NCI-H774 (cell line): ENCODE measurements around the gene ATOH8.

Experiments
- DNase-seq: peaks from one replicate; lab custom pipeline; 2025; lab: John Stamatoyannopoulos, UW

Gene ATOH8

DNA sequence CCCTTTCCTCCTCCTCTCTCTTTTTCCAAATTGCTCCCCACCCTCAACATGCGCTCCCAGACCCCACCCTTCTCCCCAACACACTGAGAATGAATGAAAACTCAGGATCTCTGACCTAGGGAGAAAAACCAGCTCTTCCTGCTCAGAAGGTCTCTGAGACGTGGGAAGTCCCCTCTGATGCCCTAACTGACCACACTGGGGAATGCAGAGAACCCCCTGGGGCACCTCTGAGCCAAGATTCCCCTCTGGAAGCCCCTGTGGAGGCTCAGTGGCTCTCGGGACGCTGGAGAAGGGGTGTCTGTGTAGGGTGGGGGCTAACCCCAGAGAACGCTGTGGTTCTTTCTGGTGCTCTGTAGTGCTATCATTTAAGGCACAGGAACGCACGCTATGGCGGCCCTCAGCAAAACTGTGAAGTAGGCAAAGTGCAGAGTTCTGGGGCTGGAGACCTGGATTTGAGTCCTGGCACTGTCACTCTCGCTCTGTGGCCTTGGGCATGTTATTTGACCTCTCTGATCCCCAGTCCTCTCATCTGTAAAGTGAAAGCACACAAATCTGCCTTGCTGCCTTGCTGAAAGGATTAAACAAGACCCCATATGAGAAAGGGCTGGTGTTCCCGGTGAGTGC lies 17.1 kb downstream of the ATOH8 start:
- no peak for DNase-seq

DNA sequence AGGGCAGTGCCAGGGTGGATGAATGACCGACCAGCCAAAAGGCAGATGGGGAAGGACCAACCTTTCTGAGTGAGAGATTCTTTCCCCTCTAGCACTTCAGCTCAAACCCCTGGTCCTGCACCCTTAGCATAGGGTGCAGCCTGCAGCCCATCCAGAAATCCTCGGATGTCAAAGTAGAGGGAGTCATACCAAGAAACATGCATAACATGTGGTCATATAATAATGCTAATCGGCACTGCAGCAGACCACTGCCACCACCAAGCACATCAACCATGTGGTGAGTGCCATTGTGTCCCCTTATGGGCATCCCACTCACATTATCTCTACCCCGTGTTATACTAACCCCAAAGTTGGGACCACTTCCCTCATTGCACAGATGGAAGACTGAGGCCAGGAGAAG lies 17.7 kb downstream of the ATOH8 start:
- DNase-seq = no peak

DNA sequence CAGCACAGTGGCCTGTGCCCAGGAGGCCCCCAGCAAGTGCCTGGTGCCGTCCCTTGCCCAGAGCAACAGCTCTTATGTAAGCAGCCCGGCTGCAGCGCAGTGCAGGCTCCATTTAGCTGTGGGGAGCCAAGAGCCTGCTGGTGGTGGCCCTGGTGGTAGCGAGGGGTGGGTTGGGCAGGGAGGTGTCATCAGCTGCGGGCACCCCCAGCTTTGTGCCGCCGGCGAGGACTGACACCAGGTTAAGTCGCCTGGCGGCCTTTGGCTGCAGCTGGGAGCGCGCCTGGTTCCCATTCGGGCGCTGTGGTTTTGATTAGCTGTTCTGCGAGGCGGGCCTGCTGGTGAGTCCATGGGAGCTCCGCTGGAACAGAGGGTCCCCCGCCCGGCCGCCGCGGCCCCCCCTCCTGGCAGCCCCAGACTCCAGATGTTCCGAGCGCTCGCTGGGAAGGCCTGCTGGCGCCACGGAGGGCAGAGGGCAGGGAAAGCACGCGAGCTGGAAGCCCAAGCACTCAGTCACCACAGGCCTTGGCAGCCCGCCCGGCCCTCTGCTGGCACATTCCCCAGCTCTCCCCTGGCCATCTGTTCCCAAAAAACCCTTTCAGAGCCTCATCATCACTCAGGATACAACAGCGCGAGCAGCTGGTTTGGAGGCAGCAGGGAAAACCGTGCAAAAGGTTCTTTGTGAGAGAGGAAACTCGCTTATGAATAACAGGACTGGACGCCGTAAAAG lies 18.4 kb downstream of the ATOH8 start:
- peak; percentile 82 for DNase-seq

DNA sequence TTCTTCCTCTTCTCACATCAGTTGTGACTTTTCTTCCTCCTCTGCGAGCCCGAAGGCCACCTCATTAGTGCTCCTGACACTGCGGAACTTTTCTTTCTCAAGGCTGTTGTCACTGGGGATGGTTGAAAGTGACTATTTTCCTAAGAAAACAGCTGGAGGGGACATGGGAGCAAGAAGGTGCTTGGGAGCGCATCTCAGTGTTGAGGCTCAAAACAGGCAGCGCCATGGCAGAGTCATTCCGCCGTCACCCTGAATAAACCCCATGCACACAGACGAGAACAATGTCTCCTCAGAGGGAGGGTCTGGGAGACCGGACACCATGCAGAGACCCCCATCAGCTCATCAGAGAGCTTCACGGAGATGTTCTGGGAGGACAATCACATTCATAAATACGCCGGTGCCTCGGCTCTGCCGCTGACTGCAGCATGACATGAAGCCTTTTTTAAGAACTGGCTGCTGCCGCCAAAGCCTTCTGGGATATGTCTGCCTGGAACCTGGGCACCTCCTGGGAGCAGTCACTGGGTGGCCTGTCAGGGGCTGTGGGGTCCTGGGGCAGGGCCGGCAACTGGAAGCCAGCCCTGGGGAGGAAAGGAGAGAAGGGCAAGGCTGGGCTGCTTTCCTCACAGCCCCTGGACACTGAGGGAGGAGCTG lies 19.2 kb downstream of the ATOH8 start:
- no peak for DNase-seq

DNA sequence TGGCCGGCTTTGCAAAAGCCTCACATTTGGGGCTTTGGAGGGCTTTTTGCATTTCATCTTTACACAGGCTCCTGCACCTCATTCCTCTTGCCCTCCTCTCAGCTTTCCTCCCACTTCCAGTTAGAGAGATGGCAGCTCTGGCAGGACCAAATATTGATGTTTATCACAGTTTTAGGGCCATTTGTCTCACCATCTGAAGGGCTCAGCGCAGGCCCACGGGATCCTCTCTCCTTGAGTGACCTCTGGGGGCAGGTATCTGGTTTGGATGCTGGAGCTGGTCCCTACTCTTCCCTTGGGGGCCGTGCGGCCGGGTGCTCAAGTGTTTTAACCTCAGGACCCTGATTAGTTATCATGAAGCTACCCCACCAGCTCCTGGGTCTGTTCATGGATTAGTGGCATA lies 19.9 kb downstream of the ATOH8 start:
- no peak for DNase-seq

DNA sequence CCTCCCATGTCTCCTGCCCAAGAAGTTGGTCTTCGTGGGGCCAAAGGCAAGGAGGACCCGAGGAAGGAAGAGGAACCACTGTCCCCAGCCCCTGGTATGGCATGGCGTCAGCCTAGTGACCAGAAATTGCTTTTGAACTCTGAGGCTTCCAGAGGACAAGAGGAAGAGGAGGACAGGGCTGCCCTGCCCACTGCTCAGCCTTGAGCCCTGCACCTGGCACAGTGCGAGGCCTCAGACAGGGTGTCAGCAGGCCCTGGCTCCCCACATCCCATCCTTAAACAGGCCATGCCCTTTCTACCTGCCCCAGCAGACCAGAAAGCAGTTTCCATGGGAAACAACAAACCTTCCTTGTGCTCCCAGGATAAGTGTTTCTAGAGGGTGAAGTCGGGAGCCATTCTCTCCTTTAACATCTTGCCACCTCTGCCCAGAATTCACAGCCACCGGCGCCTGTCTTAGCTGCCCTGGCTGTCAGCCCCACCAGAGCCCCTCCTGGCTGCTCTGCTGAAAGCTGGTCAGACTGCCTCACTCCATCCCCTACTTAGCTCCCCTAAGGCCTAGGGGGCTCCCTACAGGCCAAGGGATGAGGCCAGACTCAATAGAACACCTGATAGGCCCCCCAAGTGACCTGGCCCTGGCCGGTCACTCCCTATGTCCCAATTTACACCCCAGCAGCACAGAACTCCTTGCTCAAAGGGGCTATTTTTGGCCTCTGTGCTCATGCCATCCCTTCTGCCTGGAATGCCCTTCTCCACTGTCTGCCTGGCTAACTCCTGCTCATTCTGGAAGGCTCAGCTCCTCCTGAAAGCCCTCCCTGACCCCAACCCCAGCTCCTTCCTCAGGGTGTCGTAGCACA lies 20.6 kb downstream of the ATOH8 start:
- no peak for DNase-seq

DNA sequence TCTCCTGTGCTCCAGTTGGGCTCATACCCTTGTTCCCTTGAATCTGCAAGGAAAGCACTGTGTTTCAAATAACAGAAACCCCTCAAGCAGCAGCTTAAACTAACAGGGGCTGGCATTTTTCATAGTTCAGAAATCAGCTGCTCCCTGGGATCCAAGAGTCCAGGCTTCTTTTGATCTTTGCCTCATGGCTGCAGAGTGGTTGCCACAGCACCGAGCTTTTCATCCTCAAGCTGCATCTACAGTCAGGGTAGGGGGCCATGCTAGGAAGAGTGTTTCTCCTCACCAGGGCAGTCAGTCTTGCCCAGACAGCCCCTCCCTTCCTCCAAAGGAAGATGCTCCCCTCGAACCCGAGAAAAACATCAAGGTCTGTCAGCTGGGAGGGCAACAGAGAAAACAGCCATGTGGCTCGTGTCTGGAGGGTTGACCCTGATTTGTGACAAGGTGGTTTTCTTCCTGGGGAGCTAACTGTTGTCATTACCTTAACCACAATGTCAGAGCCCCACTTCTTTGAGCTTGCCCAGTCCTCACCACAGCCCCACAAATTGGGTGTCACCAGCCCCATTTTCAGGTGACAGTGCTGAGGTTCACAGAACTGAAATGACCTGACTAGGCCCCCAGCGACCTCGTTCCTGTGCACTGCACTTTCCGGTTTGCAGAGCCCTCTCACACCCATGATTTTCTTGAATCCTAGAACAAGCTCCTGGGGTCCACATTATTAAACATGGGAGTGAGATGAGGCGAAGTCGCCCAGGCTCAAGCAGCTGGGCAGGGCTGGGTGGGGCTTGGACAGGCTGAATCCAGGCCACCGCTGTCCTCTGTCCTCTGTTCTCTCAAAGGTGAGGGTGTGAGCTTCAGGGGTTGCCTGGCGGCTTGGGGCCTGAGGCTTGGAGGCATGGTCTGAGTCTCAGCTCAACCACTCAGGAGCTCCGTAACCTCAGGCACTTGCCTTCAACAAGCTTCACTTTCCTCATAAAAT lies 21.9 kb downstream of the ATOH8 start:
- DNase-seq = no peak

DNA sequence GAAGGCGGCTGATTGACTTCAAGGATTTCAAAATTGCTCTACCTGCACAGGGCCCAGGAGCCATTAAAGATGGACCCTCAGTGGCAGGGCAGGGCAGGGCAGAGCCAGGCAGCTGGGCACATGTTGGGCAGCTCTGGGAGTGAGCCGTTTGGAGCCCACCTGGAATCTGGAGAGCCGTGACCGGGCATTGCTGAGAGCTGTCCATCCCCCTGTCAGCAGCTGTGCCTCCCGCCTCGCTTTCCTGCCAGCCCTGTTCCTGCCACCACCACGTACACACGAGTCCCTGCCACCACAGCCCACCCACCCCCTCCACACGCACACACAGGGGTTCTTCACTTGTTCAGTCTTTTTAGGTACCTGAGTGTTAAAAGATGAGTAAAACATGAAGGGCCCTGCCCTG lies 22.9 kb downstream of the ATOH8 start:
- DNase-seq = no peak

DNA sequence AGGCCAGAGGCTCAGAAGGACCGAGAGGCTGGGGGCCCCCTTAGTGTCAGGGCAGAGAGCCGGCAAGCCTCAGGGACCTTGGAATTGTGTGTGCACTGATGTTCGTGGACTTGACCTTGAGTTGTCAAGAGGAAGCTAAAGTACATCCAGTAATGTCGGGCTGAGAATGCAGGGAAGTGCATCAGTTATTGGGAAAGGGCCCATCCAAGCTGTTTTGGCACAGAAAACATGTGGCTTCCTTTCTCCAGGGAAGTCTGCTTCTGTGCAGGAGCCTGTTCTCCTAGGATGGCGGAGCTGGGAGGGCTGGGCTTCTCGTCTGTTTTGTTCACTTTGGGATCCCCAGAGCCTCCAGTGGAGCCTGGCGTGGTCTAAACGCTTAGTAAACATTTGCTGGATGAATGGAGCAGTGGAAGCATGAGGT lies 23.7 kb downstream of the ATOH8 start:
- DNase-seq = no peak

DNA sequence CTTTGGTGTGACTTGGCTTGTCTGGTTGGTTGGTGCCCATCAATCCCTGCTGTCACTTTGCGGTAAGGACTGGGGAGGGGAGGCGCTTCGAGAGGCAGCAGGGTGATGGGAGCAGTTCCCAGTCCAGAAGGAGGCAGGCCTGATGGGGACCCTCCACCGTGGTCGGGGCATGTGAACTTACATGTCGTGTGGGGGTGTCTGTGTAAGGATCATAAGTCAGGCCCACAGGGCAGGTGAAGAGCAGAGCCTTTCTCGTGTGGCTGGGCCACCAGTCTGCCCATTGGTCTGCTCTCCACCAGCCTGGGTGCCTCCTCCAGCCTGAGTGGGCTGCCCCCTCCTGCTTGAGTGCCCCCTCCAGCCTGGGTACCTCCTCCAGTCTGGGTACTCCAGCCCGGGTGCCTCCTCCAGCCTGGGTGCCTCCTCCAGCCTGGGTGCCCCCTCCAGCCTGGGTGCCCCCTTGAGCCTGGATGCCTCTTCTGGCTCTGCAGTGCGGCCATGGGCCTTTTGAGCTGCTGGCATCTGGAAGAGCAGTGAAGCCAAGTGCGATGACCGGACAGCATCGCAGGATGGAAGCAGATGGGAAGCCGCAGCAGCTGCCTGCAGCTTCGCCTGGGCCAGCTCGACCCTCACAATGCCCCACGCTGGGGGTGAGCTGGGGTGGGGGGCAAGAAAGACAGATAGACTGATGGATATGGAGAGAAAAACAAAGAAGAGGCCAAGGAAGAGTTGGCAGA lies 25.0 kb downstream of the ATOH8 start:
- DNase-seq = no peak

DNA sequence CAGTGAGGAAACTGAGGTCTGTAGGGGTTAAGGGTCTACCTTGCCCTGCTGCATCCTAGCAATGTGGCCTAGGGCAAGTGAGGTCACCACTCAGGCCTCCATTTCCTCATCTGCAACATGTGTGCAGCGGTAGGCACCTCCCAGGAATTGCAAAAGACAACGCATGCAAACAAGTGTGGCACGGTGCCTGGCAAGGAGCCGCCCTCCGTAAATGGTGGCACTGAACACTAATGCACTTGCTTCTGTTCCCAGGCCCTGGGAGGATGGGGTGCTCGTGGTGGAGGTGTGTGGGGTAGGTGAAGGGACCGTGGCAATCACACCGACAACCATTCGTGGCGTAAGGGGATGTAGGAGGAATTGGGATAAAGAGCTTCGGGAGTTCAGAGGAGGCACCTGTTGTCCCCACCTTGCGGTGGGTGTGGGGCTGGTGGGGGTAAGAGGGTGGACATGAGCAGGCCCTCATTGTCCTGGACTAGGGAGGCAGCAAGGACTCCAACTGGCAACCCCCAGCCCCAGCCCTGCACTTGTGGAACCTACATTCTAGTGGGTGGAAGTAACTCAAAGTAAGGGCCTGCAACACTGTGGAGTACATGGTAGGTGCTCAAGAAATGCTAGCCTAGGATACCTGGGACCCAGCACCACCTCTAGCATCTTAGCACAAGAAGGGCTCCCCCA lies 26.0 kb downstream of the ATOH8 start:
- no peak for DNase-seq

DNA sequence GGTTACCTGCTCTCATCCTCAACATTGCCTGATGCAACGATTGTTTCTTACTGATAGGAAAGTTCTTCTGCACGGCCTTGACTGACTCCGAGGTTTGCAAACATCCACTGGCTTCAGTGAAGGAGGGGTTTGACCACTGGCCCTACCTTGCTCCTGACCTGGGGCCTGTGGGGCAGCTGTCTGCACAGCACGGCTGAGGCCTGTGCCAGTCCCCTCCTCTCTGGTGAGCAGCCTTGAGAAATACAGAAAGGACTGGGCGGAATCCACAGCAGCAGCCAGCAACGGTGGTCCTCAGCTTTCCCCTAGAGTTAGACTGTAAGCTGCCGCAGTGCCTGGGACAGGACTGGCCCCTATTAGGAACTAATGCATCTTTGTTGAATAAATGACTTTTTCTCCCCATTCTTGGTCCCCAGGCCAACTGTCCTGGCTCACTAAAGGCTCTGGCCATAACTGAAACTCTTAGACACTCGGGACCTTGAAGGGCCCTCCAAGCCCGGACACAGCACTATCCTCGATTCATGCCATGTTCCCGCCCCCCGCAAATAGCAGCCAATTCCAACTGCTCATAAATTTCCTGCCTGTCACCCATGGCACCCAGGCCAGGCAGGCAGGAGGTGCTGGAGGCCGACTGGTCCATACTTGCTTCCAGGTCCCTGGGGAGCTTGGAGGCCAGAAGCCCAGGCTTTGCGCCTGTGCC lies 26.7 kb downstream of the ATOH8 start:
- DNase-seq = no peak

DNA sequence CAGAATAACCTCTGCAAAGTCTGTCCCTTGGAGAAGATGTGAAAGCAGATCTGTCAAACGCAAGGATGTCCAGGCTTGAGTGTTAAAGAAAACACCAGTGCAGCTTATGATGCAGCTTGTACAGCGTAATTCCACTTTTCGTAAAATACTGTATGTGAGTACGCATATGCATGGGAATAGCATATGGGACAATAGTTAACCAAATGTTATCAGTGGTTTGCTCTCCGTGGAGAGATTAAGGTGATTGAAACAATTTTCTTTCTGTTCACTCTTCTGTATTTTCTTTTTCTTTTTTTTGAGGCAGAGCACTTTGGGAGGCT lies 27.2 kb downstream of the ATOH8 start:
- no peak for DNase-seq

DNA sequence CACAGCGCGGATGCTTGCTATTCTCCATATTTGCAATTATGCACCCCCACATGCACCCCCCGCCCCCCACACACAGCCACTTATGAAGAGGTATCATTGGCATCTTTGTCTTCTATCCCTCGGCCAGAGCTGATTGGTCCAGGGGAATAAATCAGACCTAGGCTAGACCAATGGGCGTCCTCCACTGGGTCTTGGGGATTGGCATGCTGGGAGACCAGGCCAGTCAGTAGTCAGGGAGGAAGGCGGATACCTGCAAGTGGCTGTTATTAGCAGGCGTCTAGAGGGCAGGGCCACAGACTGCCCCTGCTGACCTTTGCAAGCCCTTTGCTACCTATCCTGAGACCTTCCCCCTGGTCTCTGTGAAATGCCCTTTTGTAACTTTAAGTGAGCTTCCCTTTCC lies 30.0 kb downstream of the ATOH8 start:
- DNase-seq = no peak

DNA sequence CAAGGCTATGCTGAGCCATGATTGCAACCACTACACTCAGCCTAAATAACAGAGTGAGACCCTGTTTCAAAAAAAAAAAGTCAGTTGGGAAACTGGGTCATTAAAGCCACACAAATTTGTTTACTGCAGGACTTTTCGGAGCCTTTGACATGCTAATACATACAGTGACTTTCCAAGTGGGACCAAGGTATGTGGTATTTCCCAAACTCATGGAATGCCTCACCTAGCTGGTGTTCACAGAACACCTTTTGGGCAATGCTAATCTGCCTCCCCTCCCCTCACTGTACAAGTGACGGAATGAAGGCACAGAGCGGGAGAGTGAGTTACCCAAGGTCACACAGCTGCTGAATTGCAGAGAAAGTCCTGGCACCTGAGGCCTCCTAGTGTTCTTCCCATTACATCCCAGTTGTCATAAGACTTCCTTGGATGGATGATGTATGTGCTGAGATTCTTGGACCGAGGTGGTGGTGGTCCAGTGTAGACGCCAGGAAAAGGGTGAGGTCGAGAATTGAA lies 30.7 kb downstream of the ATOH8 start:
- no peak for DNase-seq

DNA sequence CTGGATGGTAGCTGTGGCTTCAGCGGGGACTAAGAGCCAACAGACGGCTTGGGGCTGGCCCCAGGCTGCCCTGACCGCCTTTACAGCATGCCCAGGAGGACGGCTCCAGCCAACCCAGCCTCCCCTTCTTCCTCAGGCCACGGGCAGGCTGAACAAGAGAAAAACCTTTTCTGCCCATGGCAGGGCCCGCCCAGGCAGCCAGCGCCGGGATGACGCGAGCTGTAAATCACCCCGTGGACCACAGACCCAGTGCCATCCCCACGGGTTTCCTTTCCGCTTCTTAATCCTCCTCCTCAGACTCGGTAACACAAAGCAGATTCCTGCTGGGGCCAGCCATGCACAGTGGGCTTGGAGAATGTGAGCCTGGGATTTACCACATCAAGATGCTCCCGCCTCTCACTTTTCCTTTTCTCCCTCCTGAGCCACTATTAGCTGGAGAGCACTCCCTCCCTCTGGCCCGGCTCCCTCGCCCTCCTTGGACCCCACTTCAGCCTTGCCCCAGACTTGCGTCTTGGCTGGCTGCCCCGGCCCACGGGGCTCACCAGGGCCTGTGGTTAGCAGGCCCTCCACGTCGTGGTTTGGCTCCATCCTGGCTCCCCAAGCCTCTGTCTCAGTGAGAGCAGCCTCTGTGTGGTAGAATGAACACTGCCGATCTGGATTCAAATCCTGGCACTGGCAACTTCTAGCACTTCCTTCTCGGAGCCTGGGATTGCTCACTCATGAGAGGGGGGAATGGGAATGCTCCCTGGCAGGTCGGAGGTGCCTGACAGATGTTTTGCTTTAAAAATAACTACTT lies 31.4 kb downstream of the ATOH8 start:
- no peak for DNase-seq

DNA sequence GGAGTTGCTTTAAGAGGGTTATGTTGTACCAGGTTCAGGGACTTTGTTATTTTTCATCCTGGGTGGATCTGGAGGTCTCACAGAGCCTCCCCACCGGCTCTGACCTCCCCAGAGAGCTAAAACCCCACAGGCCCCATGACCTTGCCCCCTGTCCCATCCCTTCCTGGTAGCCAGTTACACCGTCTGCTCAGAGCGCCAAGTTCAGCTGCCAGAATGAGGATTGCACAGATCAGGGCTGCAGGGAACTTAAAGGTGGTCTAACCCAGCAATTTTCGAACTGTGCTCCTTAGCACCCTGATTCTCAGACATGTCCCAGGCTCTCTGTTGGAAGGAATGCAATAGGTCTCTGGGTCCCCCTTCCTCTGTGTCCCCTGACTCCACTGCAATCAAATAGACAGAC lies 32.1 kb downstream of the ATOH8 start:
- DNase-seq = no peak

DNA sequence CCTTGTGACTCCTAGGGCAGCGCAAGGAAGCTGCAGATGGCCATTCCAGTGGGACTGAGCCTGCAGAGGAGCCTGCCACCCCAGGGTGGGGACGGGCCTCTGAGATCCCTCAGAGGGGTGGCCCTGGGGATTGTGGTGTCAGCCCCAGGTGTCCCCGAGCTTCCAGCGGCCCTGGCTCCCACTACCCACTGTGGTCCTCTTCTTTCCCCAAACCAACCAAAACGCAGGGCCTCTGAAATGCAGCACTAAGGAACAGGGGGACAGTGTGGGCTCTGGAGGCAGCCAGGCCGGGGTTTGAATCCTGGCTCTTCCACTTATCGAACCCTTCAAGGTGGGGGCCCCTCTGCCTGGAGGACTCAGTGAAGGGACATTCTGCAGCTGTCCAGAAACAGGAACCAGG lies 32.7 kb downstream of the ATOH8 start:
- DNase-seq = no peak

DNA sequence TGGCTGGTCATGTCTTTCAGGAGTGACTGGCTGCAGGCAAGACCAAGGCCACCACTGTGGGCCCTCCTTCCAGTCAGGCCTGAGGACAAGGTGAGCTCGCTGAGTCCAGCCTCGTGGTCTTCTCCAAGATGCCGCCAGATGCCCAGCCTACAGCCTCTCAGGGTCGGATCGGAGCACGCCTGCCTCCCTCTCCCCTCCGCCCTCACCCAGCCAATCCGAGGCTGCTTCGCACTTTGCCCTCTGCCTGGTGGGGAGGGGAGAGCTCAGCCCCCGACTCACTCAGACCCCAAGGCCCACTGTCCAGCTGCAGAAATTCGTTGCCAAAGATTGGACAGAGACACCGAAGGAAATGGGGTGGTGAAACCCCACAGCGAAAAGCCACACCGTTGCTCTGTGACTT lies 33.1 kb downstream of the ATOH8 start:
- no peak for DNase-seq
